ENCODE data around the gene KCNK10. TPM values are rescaled to one million over a fixed set of nuclear protein-coding genes. Genes with fewer than 3 reads are reported as not detected.

Gene KCNK10
- total RNA-seq, 2 experiments from 2014 or later, result 0.68 to 0.73 TPM

GRCh38 chr14:88289234-88289633, 33.8 kb downstream of the KCNK10 start:
- no peaks in the 10 kb centered on the region for H3K9me3 ChIP-seq (ENCODE audit: low read length)
- POLR2A ChIA-PET, result interaction anchor here (0.9 kb wide), 1 partner anchor 13 kb away, joined by 5 read pairs; no protein-coding TSS in a partner anchor
- BruUV-seq (replicated peaks), result no TSS peak
- intact Hi-C loops (cut with micrococcal nuclease; ENCODE audit: unreplicated experiment), result no loop called here
- no peak overlapping the region for H3K4me3 ChIP-seq (ENCODE audit: low read depth, low read length, poor library complexity, severe bottlenecking)
- no peaks in the 10 kb centered on the region for H3K36me3 ChIP-seq (ENCODE audit: insufficient read depth, low read length)
- DNase-seq (ENCODE audit: low spot score), result no peak
- CTCF ChIA-PET (ENCODE audit: unreplicated experiment), result no interaction called here
- TF ChIP-seq EZH2phosphoT487 (IDR thresholded peaks at IDR 0.05; ENCODE audit: borderline replicate concordance, low read depth, low read length) (no peak), CTCF (conservative IDR thresholded peaks at IDR 0.05; ENCODE audit: low read length) (no peak)
- H3K4me2 ChIP-seq (ENCODE audit: low read length), result no peak overlapping the region
- H2AFZ ChIP-seq (ENCODE audit: low read length), result no peak overlapping the region
- no peak overlapping the region for H3K27ac ChIP-seq (ENCODE audit: low read depth, low read length, poor library complexity, severe bottlenecking)
- no peaks in the 10 kb centered on the region for H3K9me2 ChIP-seq (ENCODE audit: insufficient read depth, low read length)
- no peaks in the 10 kb centered on the region for H3K79me2 ChIP-seq (ENCODE audit: insufficient read depth, low read depth, low read length)
- no peaks in the 10 kb centered on the region for H3K4me1 ChIP-seq (ENCODE audit: insufficient read depth, low read length, poor library complexity, severe bottlenecking)
- H4K20me1 ChIP-seq (ENCODE audit: insufficient read depth, low read length), result no peaks in the 10 kb centered on the region

- Histone ChIP-seq H3K4me1 (ENCODE audit: insufficient read depth, low read length, poor library complexity, severe bottlenecking) (no peaks in the 10 kb centered on the region), H4K20me1 (ENCODE audit: insufficient read depth, low read length) (no peaks in the 10 kb centered on the region), H3K4me3 (ENCODE audit: low read depth, low read length, poor library complexity, severe bottlenecking) (no peak overlapping the region), H3K9me2 (ENCODE audit: insufficient read depth, low read length) (no peaks in the 10 kb centered on the region), H3K4me2 (ENCODE audit: low read length) (no peak overlapping the region), H3K27ac (ENCODE audit: low read depth, low read length, poor library complexity, severe bottlenecking) (no peak overlapping the region), H3K9me3 (ENCODE audit: low read length) (no peaks in the 10 kb centered on the region), H2AFZ (ENCODE audit: low read length) (no peak overlapping the region), H3K36me3 (ENCODE audit: insufficient read depth, low read length) (no peaks in the 10 kb centered on the region), H3K79me2 (ENCODE audit: insufficient read depth, low read depth, low read length) (no peaks in the 10 kb centered on the region)
- POLR2A ChIA-PET, result no interaction called here
- no peak for DNase-seq (ENCODE audit: low spot score)
- BruUV-seq (replicated peaks), result no TSS peak
- TF ChIP-seq CTCF (conservative IDR thresholded peaks at IDR 0.05; ENCODE audit: low read length), result no peak
- no peak for TF ChIP-seq EZH2phosphoT487 (IDR thresholded peaks at IDR 0.05; ENCODE audit: borderline replicate concordance, low read depth, low read length)
- intact Hi-C loops (cut with micrococcal nuclease; ENCODE audit: unreplicated experiment), result no loop called here
- CTCF ChIA-PET (ENCODE audit: unreplicated experiment), result no interaction called here
These were observed 36.8 kb downstream of the KCNK10 start for GRCh38 chr14:88286309-88286708.

- Histone ChIP-seq H3K4me2 (ENCODE audit: low read length) (no peak overlapping the region), H3K79me2 (ENCODE audit: insufficient read depth, low read depth, low read length) (no peaks in the 10 kb centered on the region), H3K9me3 (ENCODE audit: low read length) (no peaks in the 10 kb centered on the region), H2AFZ (ENCODE audit: low read length) (no peak overlapping the region), H4K20me1 (ENCODE audit: insufficient read depth, low read length) (no peaks in the 10 kb centered on the region), H3K36me3 (ENCODE audit: insufficient read depth, low read length) (no peaks in the 10 kb centered on the region), H3K4me3 (ENCODE audit: low read depth, low read length, poor library complexity, severe bottlenecking) (no peak overlapping the region), H3K4me1 (ENCODE audit: insufficient read depth, low read length, poor library complexity, severe bottlenecking) (no peaks in the 10 kb centered on the region), H3K27ac (ENCODE audit: low read depth, low read length, poor library complexity, severe bottlenecking) (no peak overlapping the region), H3K9me2 (ENCODE audit: insufficient read depth, low read length) (no peaks in the 10 kb centered on the region)
- ChIA-PET POLR2A (no interaction called here), CTCF (ENCODE audit: unreplicated experiment) (no interaction called here)
- TF ChIP-seq EZH2phosphoT487 (IDR thresholded peaks at IDR 0.05; ENCODE audit: borderline replicate concordance, low read depth, low read length) (no peak), CTCF (conservative IDR thresholded peaks at IDR 0.05; ENCODE audit: low read length) (no peak)
- DNase-seq (ENCODE audit: low spot score), result no peak
- no TSS peak for BruUV-seq (replicated peaks)
- intact Hi-C loops (cut with micrococcal nuclease; ENCODE audit: unreplicated experiment), result no loop called here
These were observed 41.6 kb downstream of the KCNK10 start for GRCh38 chr14:88281447-88281846.

Data from OCI-LY7 (cell line).